Measurements from ENCODE around the gene LIN7C.

The LIN7C gene

DNA sequence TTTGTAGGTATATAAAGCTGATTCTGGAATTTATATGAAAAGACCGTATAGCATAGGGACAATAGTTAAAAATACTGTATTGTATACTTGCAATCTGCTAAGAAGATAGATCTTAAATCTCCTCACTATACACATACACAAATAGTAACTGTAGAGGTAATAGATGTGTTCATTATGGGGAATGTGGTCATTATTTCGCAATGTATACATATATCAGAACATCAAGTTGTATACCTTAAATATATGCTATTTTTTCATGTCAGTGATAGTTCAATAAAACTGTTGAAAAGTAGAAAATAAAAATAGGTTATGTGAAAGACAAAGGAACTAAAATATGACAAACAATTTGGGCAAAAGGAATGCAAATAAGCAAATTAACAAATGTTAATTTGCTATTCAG is 35.2 kb upstream of the LIN7C start:
- TF ChIP-seq, protein P1, sequence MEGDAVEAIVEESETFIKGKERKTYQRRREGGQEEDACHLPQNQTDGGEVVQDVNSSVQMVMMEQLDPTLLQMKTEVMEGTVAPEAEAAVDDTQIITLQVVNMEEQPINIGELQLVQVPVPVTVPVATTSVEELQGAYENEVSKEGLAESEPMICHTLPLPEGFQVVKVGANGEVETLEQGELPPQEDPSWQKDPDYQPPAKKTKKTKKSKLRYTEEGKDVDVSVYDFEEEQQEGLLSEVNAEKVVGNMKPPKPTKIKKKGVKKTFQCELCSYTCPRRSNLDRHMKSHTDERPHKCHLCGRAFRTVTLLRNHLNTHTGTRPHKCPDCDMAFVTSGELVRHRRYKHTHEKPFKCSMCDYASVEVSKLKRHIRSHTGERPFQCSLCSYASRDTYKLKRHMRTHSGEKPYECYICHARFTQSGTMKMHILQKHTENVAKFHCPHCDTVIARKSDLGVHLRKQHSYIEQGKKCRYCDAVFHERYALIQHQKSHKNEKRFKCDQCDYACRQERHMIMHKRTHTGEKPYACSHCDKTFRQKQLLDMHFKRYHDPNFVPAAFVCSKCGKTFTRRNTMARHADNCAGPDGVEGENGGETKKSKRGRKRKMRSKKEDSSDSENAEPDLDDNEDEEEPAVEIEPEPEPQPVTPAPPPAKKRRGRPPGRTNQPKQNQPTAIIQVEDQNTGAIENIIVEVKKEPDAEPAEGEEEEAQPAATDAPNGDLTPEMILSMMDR (IDR thresholded peaks at IDR 0.05; ENCODE audit: low read depth, low read length) = no peak

DNA sequence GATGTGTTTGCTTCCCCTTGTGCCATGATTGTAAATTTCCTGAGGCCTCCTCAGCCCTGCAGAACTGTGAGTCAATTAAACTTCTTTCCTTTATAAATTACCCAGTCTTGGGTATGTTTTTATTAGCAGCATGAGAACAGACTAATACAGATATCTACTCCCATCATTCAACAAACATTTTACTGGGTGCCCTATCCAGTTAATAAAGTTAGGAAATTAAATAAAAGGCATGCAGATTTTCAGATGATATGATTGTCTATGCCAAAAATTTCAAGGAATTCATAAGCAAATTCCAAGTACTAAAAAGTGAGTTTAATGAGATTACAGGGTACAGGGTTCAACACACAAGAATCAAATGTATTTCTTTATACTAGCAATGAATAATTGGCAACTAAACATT is 33.5 kb upstream of the LIN7C start:
- H3K4me3 ChIP-seq (ENCODE audit: low read depth, low read length) = no peak overlapping the region
- TF ChIP-seq, protein P1 (IDR thresholded peaks at IDR 0.05; ENCODE audit: low read depth, low read length) = no peak

More for the DNA sequence above, 35.2 kb upstream of the LIN7C start:
- no peak overlapping the region for H3K4me3 ChIP-seq (ENCODE audit: low read depth, low read length)

DNA sequence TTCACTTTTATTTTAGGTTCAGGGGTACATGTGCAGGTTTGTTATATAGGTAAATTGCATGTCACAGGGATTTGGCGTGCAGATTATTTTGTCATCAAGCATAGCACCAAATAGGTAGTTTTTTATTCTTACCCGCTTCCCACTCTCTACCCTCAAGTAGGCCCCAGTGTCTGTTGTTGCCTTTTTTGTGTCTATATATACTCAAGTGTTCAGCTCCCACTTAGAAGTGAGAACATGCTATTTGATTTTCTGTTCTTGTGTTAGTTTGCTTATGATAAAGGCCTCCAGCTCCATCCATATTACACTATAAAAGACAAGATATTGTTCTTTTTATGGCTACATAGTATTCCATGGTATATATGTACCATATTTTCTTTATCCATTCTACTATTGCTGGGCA is 28.5 kb upstream of the LIN7C start:
- no peak overlapping the region for H3K4me3 ChIP-seq (ENCODE audit: low read depth, low read length)
- TF ChIP-seq, protein P1 (IDR thresholded peaks at IDR 0.05; ENCODE audit: low read depth, low read length) = no peak

DNA sequence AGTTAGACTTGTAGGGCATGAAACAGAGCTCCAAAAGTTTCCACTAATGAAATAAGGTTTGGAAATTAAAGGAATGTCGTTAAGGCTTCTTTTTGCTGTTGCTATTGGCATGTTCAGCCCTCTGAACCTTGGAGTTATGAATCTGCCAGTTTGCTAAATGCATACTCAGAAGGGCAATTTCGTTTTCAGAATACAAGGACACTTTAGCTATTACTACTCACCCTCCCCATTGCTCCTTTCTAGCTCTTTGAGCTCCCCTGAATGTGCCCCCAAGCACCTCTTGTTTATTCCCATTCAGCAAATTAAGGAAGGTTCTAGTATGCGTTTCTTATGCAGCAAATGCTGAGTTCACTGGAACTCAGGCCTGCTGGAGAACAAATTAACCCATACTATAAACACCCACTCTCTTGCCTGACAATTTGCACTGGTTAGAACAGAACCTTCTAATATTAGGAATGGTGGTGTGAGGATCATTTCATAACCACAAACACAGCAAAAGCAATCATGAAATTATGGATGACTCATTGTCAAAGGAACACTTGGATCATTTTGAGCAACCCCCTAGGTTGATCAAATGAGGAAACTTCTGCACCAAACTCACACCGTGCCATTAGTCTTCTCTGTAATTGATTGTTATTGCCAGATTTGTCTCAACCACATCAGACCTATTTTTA is 26.2 kb upstream of the LIN7C start:
- TF ChIP-seq, protein P1 (IDR thresholded peaks at IDR 0.05; ENCODE audit: low read depth, low read length) = no peak
- H3K4me3 ChIP-seq (ENCODE audit: low read depth, low read length) = no peak overlapping the region

DNA sequence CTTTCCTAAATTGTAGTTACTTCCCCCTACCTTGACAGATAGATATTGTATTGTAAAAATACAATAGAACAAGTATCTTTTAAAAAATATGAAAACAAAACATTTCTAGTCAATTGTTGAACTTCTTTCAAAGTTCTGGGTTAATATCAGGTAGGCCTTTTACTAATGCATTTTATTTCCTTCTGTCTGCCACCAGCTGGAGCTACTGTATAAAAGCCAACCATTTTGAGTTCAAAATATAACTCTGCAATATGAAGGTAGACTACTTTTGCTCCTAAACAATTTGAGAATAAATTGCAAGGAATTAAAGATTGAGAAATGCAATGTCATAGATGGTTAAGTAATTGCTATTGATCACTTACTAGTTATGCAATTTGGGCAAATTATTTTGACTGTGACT is 22.1 kb upstream of the LIN7C start:
- TF ChIP-seq, protein P1 (IDR thresholded peaks at IDR 0.05; ENCODE audit: low read depth, low read length) = no peak
- no peak overlapping the region for H3K4me3 ChIP-seq (ENCODE audit: low read depth, low read length)

DNA sequence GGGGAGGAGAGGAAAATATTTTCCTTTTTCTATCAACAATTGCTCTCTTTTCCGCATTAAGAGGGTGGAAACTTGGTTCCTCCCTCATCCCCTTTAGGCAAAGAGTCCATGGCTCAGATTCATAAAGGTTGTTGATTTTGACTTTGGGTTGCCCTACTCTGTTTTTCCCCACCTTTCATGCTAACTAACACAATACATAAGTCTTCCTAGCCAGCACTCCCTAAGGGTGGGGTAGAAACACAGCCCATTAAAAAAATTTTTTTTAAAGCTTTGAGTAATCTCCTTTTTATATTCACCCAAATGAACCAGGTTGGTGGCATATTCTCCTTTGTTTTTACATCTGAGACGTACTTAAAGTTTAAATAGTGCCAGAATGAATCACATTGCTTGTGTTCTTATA is 20.0 kb upstream of the LIN7C start:
- no peak overlapping the region for H3K4me3 ChIP-seq (ENCODE audit: low read depth, low read length)
- TF ChIP-seq, protein P1 (IDR thresholded peaks at IDR 0.05; ENCODE audit: low read depth, low read length) = no peak

DNA sequence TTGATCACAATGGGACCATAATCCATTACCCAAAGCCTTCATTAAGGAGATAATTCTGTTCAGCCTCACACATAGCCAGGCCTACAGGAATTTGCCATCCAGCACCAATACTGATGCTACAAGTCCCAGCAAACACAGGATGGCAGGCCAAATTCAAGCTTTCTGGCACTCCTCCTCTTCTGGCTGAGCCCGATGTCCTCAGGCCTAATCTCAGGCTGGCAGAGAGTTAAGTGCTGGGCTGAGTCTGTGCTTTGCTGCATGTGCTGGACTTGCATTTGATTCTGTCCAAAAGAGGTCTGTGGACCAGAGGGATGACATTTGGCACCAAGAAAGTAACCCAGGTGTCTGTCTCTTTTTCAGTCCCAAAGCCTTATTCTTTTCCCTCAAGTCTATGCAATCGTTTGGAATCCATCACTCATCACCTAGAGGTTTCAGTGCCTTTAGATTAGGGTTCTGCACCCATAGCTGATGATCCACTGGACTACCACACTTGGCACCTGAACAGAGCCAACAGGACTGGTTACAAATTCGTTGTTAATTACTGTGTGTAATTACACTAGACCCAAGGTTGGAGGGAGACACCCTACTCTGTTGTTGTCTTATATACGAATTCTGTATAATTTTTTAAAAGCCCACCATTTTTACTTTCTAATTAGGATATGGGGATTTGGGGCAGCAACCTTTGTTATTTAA is 19.4 kb upstream of the LIN7C start:
- H3K4me3 ChIP-seq (ENCODE audit: low read depth, low read length) = no peak overlapping the region
- TF ChIP-seq, protein P1 (IDR thresholded peaks at IDR 0.05; ENCODE audit: low read depth, low read length) = no peak

Measured in WI38 (cell line).